AG09319 (cell line): ENCODE data around the gene PPP2R2D.

Experiments used
- DNase-seq: peaks from one replicate; pipeline ENCODE4 v3.0.0-alpha.2; 2010; ENCODE audit warnings: low read depth; ENCODE audit errors: extremely low read depth
- CTCF ChIP-seq: IDR thresholded peaks from 2 replicates; pipeline ENCODE4 v1.5.1; 2011; ENCODE audit warnings: low read depth, mild to moderate bottlenecking, inconsistent platforms, low read length, moderate library complexity

The PPP2R2D gene

GRCh38 chr10:131928248-131929095 lies 27.7 kb downstream of the PPP2R2D start:
- TF ChIP-seq CTCF, result no peak
- DNase-seq, result no peak

- DNase-seq, result no peak
- no peak for TF ChIP-seq CTCF
Observed at GRCh38 chr10:131929122-131929845, 28.5 kb downstream of the PPP2R2D start.

GRCh38 chr10:131930150-131930549 lies 29.3 kb downstream of the PPP2R2D start:
- no peak for TF ChIP-seq CTCF
- DNase-seq, result no peak

GRCh38 chr10:131930586-131931330 lies 29.9 kb downstream of the PPP2R2D start:
- DNase-seq, result no peak
- TF ChIP-seq CTCF, result no peak

- no peak for TF ChIP-seq CTCF
- no peak for DNase-seq
Observed at GRCh38 chr10:131931981-131932380, 31.2 kb downstream of the PPP2R2D start.

- DNase-seq, result no peak
- no peak for TF ChIP-seq CTCF
Observed at GRCh38 chr10:131933016-131933695, 32.3 kb downstream of the PPP2R2D start.
